T-cell (primary cell): Measurements from ENCODE around the gene TAF9B. TPM values are rescaled to one million over a fixed set of nuclear protein-coding genes. Genes with fewer than 3 reads are reported as not detected.
"Not testable (repeated sequence)": the region's sequence is repeated elsewhere in the genome, so short reads cannot be mapped to it uniquely, and the experiment has no call there.

ENCODE experiments used
- ATAC-seq, 4 experiments: fragments of 200-7000 bp in 3 of 4; fragments of 150-1000 bp in 1 of 4; cut with Tn5 transposase; replicated peaks in 1 of 4; 1 replicate in 3 of 4; 2 replicates in 1 of 4; pipeline ENCODE4 v1.10.0; 2021; ENCODE audit warnings: moderate library complexity in 3 of 4, mild to moderate bottlenecking in 2 of 4, moderate number of reproducible peaks in 1 of 4
- CTCF ChIA-PET, 2 donors: fragments of 300-600 bp; sonication (Branson Sonifier 250); formaldehyde crosslinking; loops; one replicate each; lab custom pipeline; 2022; ENCODE audit warnings: antibody characterized with exemption in 2 of 2; lab: Charles Lee
- POLR2A ChIA-PET, 2 donors: fragments of 300-600 bp; sonication (Branson Sonifier 250); formaldehyde crosslinking; loops; one replicate each; lab custom pipeline; 2022; ENCODE audit warnings: antibody characterized with exemption in 2 of 2; lab: Charles Lee
- DNase-seq, 35 experiments: peaks; one replicate each; pipeline versions ENCODE4 v3.0.0 to v3.0.0-alpha.2; 2013 to 2023
- H3K27ac ChIP-seq: one replicate; pipeline ENCODE4 v1.5.1; 2013; ENCODE audit warnings: low read length
- H3K27me3 ChIP-seq, 2 experiments: replicated peaks in 1 of 2; 1 replicate in 1 of 2; 2 replicates in 1 of 2; pipeline versions ENCODE4 v1.6.1 to v1.7.0; 2013; ENCODE audit warnings: low read length in 1 of 2, mixed read lengths in 1 of 2; ENCODE audit not compliant: control insufficient read depth in 2 of 2, insufficient read depth in 2 of 2; ENCODE audit errors: extremely low read depth in 1 of 2
- H3K36me3 ChIP-seq, 2 donors: 1 replicate in 1 of 2; 2 replicates in 1 of 2; pipeline versions ENCODE4 v1.6.1 to v1.7.0; 2013; ENCODE audit warnings: low read length in 1 of 2; ENCODE audit not compliant: control insufficient read depth in 2 of 2, insufficient read depth in 1 of 2; ENCODE audit errors: extremely low read depth in 1 of 2
- H3K4me1 ChIP-seq, 2 experiments: 1 replicate in 1 of 2; 2 replicates in 1 of 2; pipeline versions ENCODE4 v1.6.1 to v1.7.0; 2013; ENCODE audit warnings: low read length in 2 of 2, mixed read lengths in 1 of 2; ENCODE audit not compliant: insufficient read depth in 2 of 2, control insufficient read depth in 1 of 2; ENCODE audit errors: extremely low read depth in 1 of 2
- H3K4me3 ChIP-seq, 2 donors: 1 replicate in 1 of 2; 2 replicates in 1 of 2; pipeline versions ENCODE4 v1.5.1 to v1.7.0; 2013; ENCODE audit warnings: mild to moderate bottlenecking in 2 of 2, low read length in 1 of 2, moderate library complexity in 1 of 2; ENCODE audit not compliant: control insufficient read depth in 1 of 2; ENCODE audit errors: extremely low read depth in 1 of 2
- H3K9me3 ChIP-seq: 2 replicates; pipeline ENCODE4 v1.7.0; 2013
- H3K27ac Mint-ChIP-seq, 2 donors: one replicate each; pipeline ENCODE4 v1.8.0; 2020 to 2021; ENCODE audit warnings: mild to moderate bottlenecking in 2 of 2, mixed read lengths in 2 of 2
- H3K27me3 Mint-ChIP-seq, 2 donors: one replicate each; pipeline ENCODE4 v1.8.0; 2021 to 2022; ENCODE audit warnings: mixed read lengths in 2 of 2
- H3K36me3 Mint-ChIP-seq: one replicate; pipeline ENCODE4 v1.8.0; 2021; ENCODE audit warnings: mixed read lengths
- H3K4me1 Mint-ChIP-seq, 3 donors: one replicate each; pipeline ENCODE4 v1.8.0; 2020 to 2022; ENCODE audit warnings: mixed read lengths in 3 of 3, mild to moderate bottlenecking in 1 of 3
- H3K4me3 Mint-ChIP-seq, 3 donors: one replicate each; pipeline ENCODE4 v1.8.0; 2020 to 2022; ENCODE audit warnings: mild to moderate bottlenecking in 3 of 3, mixed read lengths in 3 of 3, moderate library complexity in 3 of 3
- H3K9me3 Mint-ChIP-seq, 3 donors: one replicate each; pipeline ENCODE4 v1.8.0; 2020 to 2022; ENCODE audit warnings: mixed read lengths in 3 of 3
- WGBS: methylation state at CpG from one replicate; pipeline ENCODE4 v1.1.5; 2013; ENCODE audit warnings: missing lambda C conversion rate; ENCODE audit not compliant: insufficient coverage; 5-methylcytosine and 5-hydroxymethylcytosine counted together
- total RNA-seq, 35 experiments: library from RNA in 6 of 35; stranded (reverse) in 6 of 35; fragments of 120-200 nt in 1 of 35; gene quantifications; one replicate each; pipeline versions ENCODE4 v1.2.1 to v1.2.4 and lab custom pipeline; 2013 to 2026

Gene TAF9B
- total RNA-seq, 5 donors from 2014 or later (not counting 1 experiment from before 2014, with no cell fraction given): 8.3 to 18.4 (median 17.5) TPM

DNA sequence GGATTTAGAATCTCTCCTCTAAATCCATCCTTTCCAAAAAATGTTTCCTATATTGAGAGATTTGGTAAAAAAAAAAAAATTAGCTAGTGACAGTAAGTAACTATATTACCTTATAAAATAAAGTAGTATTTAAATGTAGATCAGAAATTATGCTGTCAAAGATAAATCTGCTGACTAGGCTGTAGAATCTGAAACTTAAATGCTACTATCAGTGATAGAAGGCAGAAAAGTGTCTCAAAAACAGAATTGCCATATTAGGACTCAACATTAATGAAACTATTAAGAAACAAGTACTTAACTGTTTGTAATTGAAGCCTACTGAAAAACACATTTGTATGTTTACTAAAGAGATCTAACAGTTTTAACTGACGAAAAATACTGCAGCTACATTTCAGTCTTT, 8.3 kb downstream of the TAF9B start:
- POLR2A ChIA-PET: interaction anchor here in 1 of 2 donors (0.8 to 1.3 kb wide), 2 partner anchors 8 to 15 kb away, joined by 3 to 7 read pairs; partner anchors contain the start of gene TAF9B
- H3K4me1 Mint-ChIP-seq: peaks cover 5 to 13% (median 8%) of the 10 kb centered on the region in 3 donors
- WGBS: no CpG with 5 or more reads among the region's 1 CpG
- CTCF ChIA-PET: no interaction called here
- H3K36me3 Mint-ChIP-seq: peaks cover 8% of the 10 kb centered on the region
- no peaks in the 10 kb centered on the region for H3K9me3 Mint-ChIP-seq
- peaks cover 0 to 5% of the 10 kb centered on the region in 2 donors for H3K27me3 Mint-ChIP-seq
- H3K4me1 ChIP-seq: no peaks in the 10 kb centered on the region
- no peak for DNase-seq
- no peak overlapping the region for H3K27ac ChIP-seq
- no peak for ATAC-seq
- H3K27ac Mint-ChIP-seq: peak overlapping the region; percentile 29 to 74
- no peaks in the 10 kb centered on the region for H3K27me3 ChIP-seq
- H3K4me3 ChIP-seq: no peak overlapping the region
- H3K4me3 Mint-ChIP-seq: no peak overlapping the region
- peaks cover 0 to 12% of the 10 kb centered on the region in 2 donors for H3K36me3 ChIP-seq
- no peaks in the 10 kb centered on the region for H3K9me3 ChIP-seq

DNA sequence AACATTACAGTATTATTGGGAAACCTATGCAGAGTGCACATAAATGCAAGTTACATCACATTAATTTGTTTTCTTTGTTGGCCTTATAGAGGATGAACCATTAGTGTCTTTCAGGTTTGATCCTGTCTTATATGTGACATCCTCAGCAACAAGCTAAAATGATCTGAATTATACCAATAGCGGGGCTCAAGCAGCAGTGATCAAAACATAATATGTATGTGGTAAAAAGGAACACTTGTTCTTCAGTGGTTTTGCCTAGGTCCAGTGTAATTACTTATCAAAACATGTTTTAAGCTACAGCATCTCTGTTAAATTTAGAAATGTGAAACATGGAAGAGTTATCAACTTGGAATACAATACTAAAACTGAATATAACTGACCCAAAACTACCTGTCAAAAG, 9.1 kb downstream of the TAF9B start:
- H3K36me3 Mint-ChIP-seq: peaks cover 10% of the 10 kb centered on the region
- ChIA-PET POLR2A (interaction anchor here (0.5 to 1.3 kb wide), 2 partner anchors 9 to 1289 kb away, joined by 3 to 7 read pairs; partner anchors contain the start of gene TAF9B (in 1 of the 2)), CTCF (no interaction called here)
- ATAC-seq (no peak), DNase-seq (no peak)
- no peaks in the 10 kb centered on the region for H3K27me3 ChIP-seq
- no peak overlapping the region for H3K4me3 ChIP-seq
- no CpG with 5 or more reads among the region's 1 CpG for WGBS
- H3K4me1 ChIP-seq: no peaks in the 10 kb centered on the region
- H3K27ac ChIP-seq: no peak overlapping the region
- H3K9me3 Mint-ChIP-seq: no peaks in the 10 kb centered on the region
- H3K4me1 Mint-ChIP-seq: peaks cover 5 to 13% (median 8%) of the 10 kb centered on the region in 3 donors
- peaks cover 0 to 17% of the 10 kb centered on the region in 2 donors for H3K36me3 ChIP-seq
- H3K27me3 Mint-ChIP-seq: peaks cover 0 to 5% of the 10 kb centered on the region in 2 donors
- H3K4me3 Mint-ChIP-seq: no peak overlapping the region
- H3K27ac Mint-ChIP-seq: peak overlapping the region; percentile 29 to 57
- H3K9me3 ChIP-seq: no peaks in the 10 kb centered on the region

DNA sequence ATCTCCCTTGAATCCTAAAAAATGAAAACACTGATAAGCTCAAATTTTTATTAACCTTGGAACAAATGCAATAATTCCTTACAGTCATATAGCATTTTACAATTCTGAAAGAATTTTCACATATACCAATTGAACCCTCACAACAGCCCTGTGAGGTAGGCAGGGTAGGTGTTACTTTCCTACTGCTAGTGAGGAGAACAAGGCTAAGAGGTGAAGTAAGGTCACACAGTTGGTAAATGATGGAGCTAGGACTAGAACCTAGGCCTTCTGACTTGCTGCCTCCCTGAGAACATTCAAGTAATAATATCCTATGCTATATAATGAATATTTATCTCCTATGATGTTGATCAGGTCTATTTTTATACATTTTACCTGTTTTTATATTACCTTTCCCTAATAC, 9.7 kb downstream of the TAF9B start:
- Mint-ChIP-seq H3K4me1 (peaks cover 5 to 13% (median 8%) of the 10 kb centered on the region in 3 donors), H3K36me3 (peaks cover 10% of the 10 kb centered on the region), H3K4me3 (no peak overlapping the region), H3K27me3 (peaks cover 0 to 8% of the 10 kb centered on the region in 2 donors), H3K9me3 (no peaks in the 10 kb centered on the region), H3K27ac (peak overlapping the region in 1 of 2 donors; percentile 29)
- Histone ChIP-seq H3K27ac (no peak overlapping the region), H3K36me3 (peaks cover 0 to 24% of the 10 kb centered on the region in 2 donors), H3K4me1 (no peaks in the 10 kb centered on the region), H3K4me3 (no peak overlapping the region), H3K9me3 (no peaks in the 10 kb centered on the region), H3K27me3 (no peaks in the 10 kb centered on the region)
- ATAC-seq: no peak
- no peak for DNase-seq
- ChIA-PET CTCF (no interaction called here), POLR2A (no interaction called here)

DNA sequence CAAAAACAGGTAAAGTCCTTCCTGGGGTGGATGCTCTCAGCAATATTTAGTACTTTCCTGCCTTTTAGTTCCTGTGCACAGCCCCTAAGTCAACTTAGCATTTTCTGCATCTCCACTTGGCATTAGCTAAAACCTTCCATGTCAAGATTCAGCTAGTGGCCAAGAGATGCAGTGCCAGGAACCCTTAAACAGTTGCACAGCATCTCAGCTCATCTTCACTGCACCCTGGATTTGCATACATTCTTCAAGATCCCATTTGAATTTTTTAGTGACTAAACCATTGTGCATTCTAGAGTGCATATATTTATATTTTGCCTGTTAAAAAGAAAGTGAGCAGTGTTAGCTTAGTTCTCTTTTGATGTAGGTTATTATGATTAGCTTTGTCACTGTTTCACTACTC, 13.7 kb downstream of the TAF9B start:
- H3K4me1 Mint-ChIP-seq: peaks cover 14 to 32% (median 20%) of the 10 kb centered on the region in 3 donors
- H3K4me1 ChIP-seq, H3K27me3 ChIP-seq, H3K27ac ChIP-seq, ATAC-seq, H3K9me3 ChIP-seq, H3K27me3 Mint-ChIP-seq, H3K4me3 Mint-ChIP-seq, DNase-seq, H3K9me3 Mint-ChIP-seq, H3K4me3 ChIP-seq: not testable (repeated sequence)
- H3K36me3 Mint-ChIP-seq: peaks cover 31% of the 10 kb centered on the region
- ChIA-PET POLR2A (interaction anchor here in 1 of 2 donors (0.5 to 0.7 kb wide), 3 partner anchors 35 to 799 kb away, joined by 3 to 5 read pairs (median 3); no protein-coding TSS in a partner anchor), CTCF (interaction anchor here in 1 of 2 donors (0.7 kb wide), 1 partner anchor 1323 kb away, joined by 6 read pairs; no protein-coding TSS in a partner anchor)
- H3K27ac Mint-ChIP-seq: peak overlapping the region; percentile 49 to 68
- H3K36me3 ChIP-seq: peaks cover 0 to 56% of the 10 kb centered on the region in 2 donors

DNA sequence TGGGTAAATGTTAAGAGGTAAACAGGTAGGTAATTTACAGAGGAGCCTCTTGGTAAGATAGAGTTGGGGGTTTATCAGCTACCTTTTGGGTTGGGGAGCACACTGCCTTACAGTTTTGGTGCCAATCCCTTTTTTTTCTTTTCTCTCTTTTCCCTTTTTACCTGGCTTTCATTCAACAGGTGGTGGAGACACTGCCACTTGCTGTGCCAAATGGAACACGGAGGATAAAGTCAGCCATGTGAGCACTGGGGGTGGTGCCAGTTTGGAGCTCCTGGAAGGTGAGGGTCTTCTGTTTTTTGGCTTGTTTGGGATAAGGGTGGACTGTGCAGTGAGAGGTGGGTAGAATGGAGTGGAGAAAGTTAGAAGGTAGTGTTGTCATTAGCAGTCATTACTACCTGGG, 14.3 kb downstream of the TAF9B start:
- Mint-ChIP-seq H3K9me3 (no peaks in the 10 kb centered on the region), H3K36me3 (peaks cover 31% of the 10 kb centered on the region), H3K27me3 (peaks cover 0 to 8% of the 10 kb centered on the region in 2 donors), H3K4me3 (no peak overlapping the region), H3K27ac (peak overlapping the region; percentile 38 to 68), H3K4me1 (peaks cover 11 to 28% (median 15%) of the 10 kb centered on the region in 3 donors)
- POLR2A ChIA-PET: interaction anchor here (0.5 to 1.1 kb wide), 3 partner anchors 10 to 799 kb away, joined by 3 to 5 read pairs (median 4); no protein-coding TSS in a partner anchor
- Histone ChIP-seq H3K4me1 (no peaks in the 10 kb centered on the region), H3K9me3 (no peaks in the 10 kb centered on the region), H3K36me3 (peaks cover 0 to 59% of the 10 kb centered on the region in 2 donors), H3K27ac (no peak overlapping the region), H3K27me3 (no peaks in the 10 kb centered on the region), H3K4me3 (no peak overlapping the region)
- ATAC-seq: peak in 1 of 4 experiments; percentile 19
- no CpG with 5 or more reads among the region's 1 CpG for WGBS
- CTCF ChIA-PET: interaction anchor here in 1 of 2 donors (0.6 to 0.7 kb wide), 3 partner anchors 11 to 419 kb away, joined by 3 to 5 read pairs (median 3); no protein-coding TSS in a partner anchor
- DNase-seq: no peak

DNA sequence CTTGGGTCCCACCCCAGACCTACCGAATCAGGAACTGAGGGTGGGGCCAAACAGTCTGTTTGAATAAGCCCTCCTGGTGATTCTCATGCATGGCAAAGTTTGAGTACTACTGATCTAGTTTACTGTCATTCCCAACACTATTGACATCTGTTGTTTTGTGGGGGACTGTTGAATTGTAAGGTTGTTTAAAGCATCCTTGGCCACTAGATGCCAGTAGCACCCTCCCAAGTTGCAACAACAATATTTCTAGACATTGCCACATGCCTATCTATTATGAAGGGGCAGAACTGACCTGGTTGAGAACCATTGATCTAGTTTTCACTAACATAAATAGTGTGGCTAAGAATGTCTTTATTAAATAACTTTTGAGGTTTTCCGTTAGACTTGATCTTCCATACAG, 15.1 kb downstream of the TAF9B start:
- no peak overlapping the region for H3K27ac ChIP-seq
- ATAC-seq (peak in 1 of 4 experiments; percentile 27), DNase-seq (peak in 1 of 35 experiments; percentile 37)
- ChIA-PET POLR2A (interaction anchor here in 1 of 2 donors (1.1 kb wide), 1 partner anchor 9 kb away, joined by 3 read pairs; no protein-coding TSS in a partner anchor), CTCF (no interaction called here)
- Mint-ChIP-seq H3K9me3 (no peaks in the 10 kb centered on the region), H3K27me3 (peaks cover 0 to 8% of the 10 kb centered on the region in 2 donors), H3K4me3 (no peak overlapping the region), H3K27ac (peak overlapping the region; percentile 77 to 84), H3K4me1 (peaks cover 16 to 34% (median 20%) of the 10 kb centered on the region in 3 donors), H3K36me3 (peaks cover 36% of the 10 kb centered on the region)
- H3K36me3 ChIP-seq: peaks cover 0 to 61% of the 10 kb centered on the region in 2 donors
- H3K9me3 ChIP-seq: no peaks in the 10 kb centered on the region
- no CpG with 5 or more reads among the region's 2 CpGs for WGBS
- H3K4me1 ChIP-seq: peaks cover 0 to 2% of the 10 kb centered on the region in 2 experiments
- H3K27me3 ChIP-seq: no peaks in the 10 kb centered on the region
- H3K4me3 ChIP-seq: no peak overlapping the region
